CD4-positive, alpha-beta memory T cell (primary cell): Measurements from ENCODE around the gene TAS2R50. TPM values are rescaled to one million over a fixed set of nuclear protein-coding genes. Genes with fewer than 3 reads are reported as not detected.

Source experiments
- CTCF ChIA-PET: fragments of 350-600 bp; sonication (Branson Sonifier 250); formaldehyde crosslinking; loops from one replicate; lab custom pipeline; 2021; ENCODE audit warnings: inconsistent platforms; ENCODE audit not compliant: partially characterized antibody; lab: Charles Lee
- POLR2A ChIA-PET: fragments of 350-600 bp; sonication (Branson Sonifier 250); formaldehyde crosslinking; loops from one replicate; lab custom pipeline; 2021; ENCODE audit not compliant: partially characterized antibody; lab: Charles Lee
- DNase-seq, 5 donors: peaks; one replicate each; pipeline versions ENCODE4 v3.0.0 to v3.0.0-alpha.2; 2020 to 2022; ENCODE audit warnings: mixed read lengths in 1 of 5
- H3K27ac ChIP-seq: one replicate; pipeline ENCODE4 v1.7.0; 2013; ENCODE audit warnings: low read depth, low read length
- H3K27me3 ChIP-seq: 2 replicates; pipeline ENCODE4 v1.7.0; 2013; ENCODE audit warnings: mild to moderate bottlenecking, low read length, moderate library complexity; ENCODE audit not compliant: insufficient read depth
- H3K36me3 ChIP-seq: 2 replicates; pipeline ENCODE4 v1.7.0; 2013; ENCODE audit warnings: mild to moderate bottlenecking, low read length, moderate library complexity; ENCODE audit not compliant: insufficient read depth
- H3K4me1 ChIP-seq: 2 replicates; pipeline ENCODE4 v1.7.0; 2013; ENCODE audit warnings: mild to moderate bottlenecking, low read length, moderate library complexity; ENCODE audit not compliant: insufficient read depth
- H3K4me3 ChIP-seq, 2 donors: one replicate each; pipeline ENCODE4 v1.7.0; 2013; ENCODE audit warnings: low read length in 2 of 2, mild to moderate bottlenecking in 1 of 2
- H3K9me3 ChIP-seq, 2 donors: one replicate each; pipeline ENCODE4 v1.7.0; 2013; ENCODE audit warnings: low read length in 2 of 2, control low read depth in 1 of 2; ENCODE audit not compliant: control insufficient read depth in 1 of 2
- H3K27ac Mint-ChIP-seq, 7 donors: one replicate each; pipeline ENCODE4 v1.8.0; 2020 to 2021; ENCODE audit warnings: mixed read lengths in 7 of 7, mild to moderate bottlenecking in 6 of 7, inconsistent platforms in 3 of 7, moderate library complexity in 3 of 7
- H3K27me3 Mint-ChIP-seq, 2 donors: one replicate each; pipeline ENCODE4 v1.8.0; 2020 to 2021; ENCODE audit warnings: mixed read lengths in 2 of 2
- H3K36me3 Mint-ChIP-seq, 2 donors: one replicate each; pipeline ENCODE4 v1.8.0; 2020 to 2021; ENCODE audit warnings: mixed read lengths in 2 of 2, inconsistent platforms in 1 of 2, mild to moderate bottlenecking in 1 of 2
- H3K4me1 Mint-ChIP-seq, 4 donors: one replicate each; pipeline ENCODE4 v1.8.0; 2020 to 2021; ENCODE audit warnings: mixed read lengths in 4 of 4, mild to moderate bottlenecking in 1 of 4
- H3K4me3 Mint-ChIP-seq, 8 donors: one replicate each; pipeline ENCODE4 v1.8.0; 2020 to 2021; ENCODE audit warnings: mixed read lengths in 8 of 8, mild to moderate bottlenecking in 7 of 8, moderate library complexity in 6 of 8, inconsistent platforms in 3 of 8
- H3K9me3 Mint-ChIP-seq, 8 donors: one replicate each; pipeline ENCODE4 v1.8.0; 2020 to 2021; ENCODE audit warnings: mixed read lengths in 8 of 8, mild to moderate bottlenecking in 5 of 8, inconsistent platforms in 3 of 8, moderate library complexity in 1 of 8
- intact Hi-C: fragments of 100-400 bp; cut with micrococcal nuclease; formaldehyde crosslinking; loops from one replicate; pipeline ENCODE4 v1.15.1; 2023
- polyA plus RNA-seq, 2 donors: library from polyadenylated mRNA; unstranded; fragments of 300-500 nt; fragmentation: Illumina TruSeq; gene quantifications; one replicate each; pipeline ENCODE4 v1.2.3, GENCODE V29; 2021
- total RNA-seq, 2 experiments: library from RNA; stranded (reverse); gene quantifications; one replicate each; pipeline ENCODE4 v1.2.3, GENCODE V29; 2021

TAS2R50 gene
- total and polyA plus RNA-seq, 4 experiments from 2014 or later: 0.80 to 1.0 TPM; not detected in 2

DNA sequence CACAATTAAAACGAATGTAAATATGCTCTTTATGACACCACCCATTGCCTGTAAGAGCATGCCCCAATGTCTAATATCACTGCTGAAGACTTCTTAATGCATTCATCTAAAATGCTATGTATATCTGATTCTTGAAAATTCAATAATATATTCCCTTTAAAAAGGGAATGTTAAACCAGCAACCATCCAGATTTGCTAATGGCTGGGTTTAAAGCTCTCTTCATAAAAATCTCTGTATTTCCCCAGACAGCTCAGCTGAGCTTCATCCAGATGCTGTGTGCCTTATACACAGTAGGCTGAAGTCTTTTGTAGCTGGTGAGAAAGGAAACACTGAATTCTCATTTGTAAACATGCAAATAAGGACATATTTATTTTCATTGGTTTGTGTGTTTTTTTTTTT lies 47.5 kb downstream of the TAS2R50 start, which contains the start of gene TAS2R14:
TSS of gene TAS2R14 (minus strand) at position 101 of the 400 bp plus-strand sequence. CDS start at position 45, 56 bp downstream.
- Mint-ChIP-seq H3K36me3 (peaks cover 0 to 5% of the 10 kb centered on the region in 2 donors), H3K27ac (peak within 1 kb of the TSS in 1 of 7 donors; percentile 36), H3K4me3 (no peak within 1 kb of the TSS), H3K4me1 (peaks cover 0 to 15% (median 2%) of the 10 kb centered on the region in 4 donors), H3K27me3 (no peaks in the 10 kb centered on the region), H3K9me3 (no peaks in the 10 kb centered on the region)
- intact Hi-C loops: no loop called here
- Histone ChIP-seq H3K4me3 (no peak within 1 kb of the TSS), H3K9me3 (no peaks in the 10 kb centered on the region), H3K27ac (no peak within 1 kb of the TSS), H3K36me3 (no peaks in the 10 kb centered on the region), H3K4me1 (no peaks in the 10 kb centered on the region), H3K27me3 (no peaks in the 10 kb centered on the region)
- ChIA-PET POLR2A (no interaction called here), CTCF (no interaction called here)
- no peak for DNase-seq

DNA sequence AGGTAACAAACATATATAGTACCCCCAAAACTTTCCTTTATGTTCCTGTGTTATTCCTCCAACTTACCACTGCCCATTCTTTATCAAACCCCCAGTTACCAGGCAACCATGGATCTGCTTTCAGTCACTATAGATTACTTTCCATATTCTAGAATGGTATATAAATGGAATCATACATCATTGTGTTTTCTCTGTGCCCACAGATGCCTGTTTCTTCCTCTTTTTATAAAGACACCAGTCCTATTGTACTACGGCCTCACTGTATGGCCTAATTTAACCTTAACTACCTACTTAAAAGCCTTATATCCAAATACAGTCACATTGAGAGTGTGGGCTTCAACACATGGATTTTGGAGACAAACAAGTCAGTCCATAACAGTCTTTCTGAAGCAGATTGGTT lies 50.2 kb downstream of the TAS2R50 start:
- Histone ChIP-seq H3K4me3 (no peak overlapping the region), H3K27ac (no peak overlapping the region), H3K4me1 (no peaks in the 10 kb centered on the region), H3K9me3 (no peaks in the 10 kb centered on the region), H3K36me3 (no peaks in the 10 kb centered on the region), H3K27me3 (no peaks in the 10 kb centered on the region)
- no peak overlapping the region for H3K27ac Mint-ChIP-seq
- peaks cover 0 to under 1% of the 10 kb centered on the region in 2 donors for H3K36me3 Mint-ChIP-seq
- intact Hi-C loops: no loop called here
- H3K4me3 Mint-ChIP-seq: no peak overlapping the region
- H3K4me1 Mint-ChIP-seq: peaks cover 0 to 2% (median 1%) of the 10 kb centered on the region in 4 donors
- ChIA-PET POLR2A (no interaction called here), CTCF (no interaction called here)
- H3K27me3 Mint-ChIP-seq: no peaks in the 10 kb centered on the region
- no peaks in the 10 kb centered on the region for H3K9me3 Mint-ChIP-seq
- no peak for DNase-seq

Other genes starting within 250 kb of the TAS2R50 start
- gene TAS2R7, start 184.3 kb downstream of the TAS2R50 start, total RNA-seq: not detected
- not detected for gene TAS2R7, start 184.3 kb downstream of the TAS2R50 start, polyA plus RNA-seq
- gene TAS2R8, start 179.6 kb downstream of the TAS2R50 start, total RNA-seq: not detected
- not detected for gene TAS2R8, start 179.6 kb downstream of the TAS2R50 start, polyA plus RNA-seq
- not detected for gene TAS2R9, start 176.7 kb downstream of the TAS2R50 start, total RNA-seq
- not detected for gene TAS2R9, start 176.7 kb downstream of the TAS2R50 start, polyA plus RNA-seq
- gene TAS2R10, start 160.6 kb downstream of the TAS2R50 start, total RNA-seq: under 1 TPM; 0.44 to 0.76 TPM
- gene TAS2R10, start 160.6 kb downstream of the TAS2R50 start, polyA plus RNA-seq: not detected
- gene PRR4, start 137.4 kb downstream of the TAS2R50 start, total RNA-seq: 1 to 10 TPM in 1 of 2 experiments, under 1 TPM in 1; 0.87 to 1.5 TPM
- 1 to 10 TPM in 1 of 2 donors, under 1 TPM in 1; 0.83 to 1.2 TPM for gene PRR4, start 137.4 kb downstream of the TAS2R50 start, polyA plus RNA-seq
- gene PRH1, start 102.7 kb downstream of the TAS2R50 start, total RNA-seq: 10 to 100 TPM; 15.3 to 18.0 TPM
- 10 to 100 TPM in 1 of 2 donors, 1 to 10 TPM in 1; 1.2 to 13.3 TPM for gene PRH1, start 102.7 kb downstream of the TAS2R50 start, polyA plus RNA-seq
- under 1 TPM; 0.79 to 0.86 TPM for gene TAS2R13, start 77.3 kb downstream of the TAS2R50 start, total RNA-seq
- not detected for gene TAS2R13, start 77.3 kb downstream of the TAS2R50 start, polyA plus RNA-seq
- gene PRH2, start 57.7 kb downstream of the TAS2R50 start, total RNA-seq: not detected
- not detected for gene PRH2, start 57.7 kb downstream of the TAS2R50 start, polyA plus RNA-seq
- gene TAS2R14, start 47.6 kb downstream of the TAS2R50 start, total RNA-seq: 1 to 10 TPM; 1.9 to 2.2 TPM
- under 1 TPM; 0.36 to 0.99 TPM for gene TAS2R14, start 47.6 kb downstream of the TAS2R50 start, polyA plus RNA-seq
- 1 to 10 TPM; 1.3 to 2.5 TPM for gene TAS2R20, start 11.4 kb upstream of the TAS2R50 start, total RNA-seq
- gene TAS2R20, start 11.4 kb upstream of the TAS2R50 start, polyA plus RNA-seq: under 1 TPM in 1 of 2 donors, not detected in 1; 0.14 TPM
- gene TAS2R19, start 35.7 kb upstream of the TAS2R50 start, total RNA-seq: 1 to 10 TPM; 2.1 to 3.1 TPM
- not detected for gene TAS2R19, start 35.7 kb upstream of the TAS2R50 start, polyA plus RNA-seq
- gene TAS2R31, start 44.5 kb upstream of the TAS2R50 start, total RNA-seq: 1 to 10 TPM; 3.1 to 3.2 TPM
- not detected for gene TAS2R31, start 44.5 kb upstream of the TAS2R50 start, polyA plus RNA-seq
- gene TAS2R46, start 75.4 kb upstream of the TAS2R50 start, total RNA-seq: 1 to 10 TPM; 1.1 to 1.3 TPM
- gene TAS2R46, start 75.4 kb upstream of the TAS2R50 start, polyA plus RNA-seq: under 1 TPM in 1 of 2 donors, not detected in 1; 0.22 TPM
- gene TAS2R43, start 105.4 kb upstream of the TAS2R50 start, total RNA-seq: under 1 TPM; 0.35 to 0.67 TPM
- under 1 TPM in 1 of 2 donors, not detected in 1; 0.20 TPM for gene TAS2R43, start 105.4 kb upstream of the TAS2R50 start, polyA plus RNA-seq
- 1 to 10 TPM; 2.9 to 3.8 TPM for gene TAS2R30, start 147.7 kb upstream of the TAS2R50 start, total RNA-seq
- not detected for gene TAS2R30, start 147.7 kb upstream of the TAS2R50 start, polyA plus RNA-seq
- gene SMIM10L1, start 184.3 kb upstream of the TAS2R50 start, total RNA-seq: 10 to 100 TPM; 11.6 to 11.9 TPM
- 10 to 100 TPM in 1 of 2 donors, 1 to 10 TPM in 1; 8.0 to 15.2 TPM for gene SMIM10L1, start 184.3 kb upstream of the TAS2R50 start, polyA plus RNA-seq
- gene TAS2R42, start 200.0 kb upstream of the TAS2R50 start, total RNA-seq: not detected
- gene TAS2R42, start 200.0 kb upstream of the TAS2R50 start, polyA plus RNA-seq: not detected